Tibial nerve (tissue), 4 donors: ENCODE measurements around the gene MLPH. TPM values are rescaled to one million over a fixed set of nuclear protein-coding genes. Genes with fewer than 3 reads are reported as not detected.
A peak's percentile ranks its signal among the peaks of the same experiment; 100 is the strongest.

Source experiments
- DNase-seq, 2 donors: peaks; one replicate each; pipeline ENCODE4 v3.0.0-alpha.2; 2019; ENCODE audit warnings: low spot score in 2 of 2
- H3K27ac ChIP-seq, 4 donors: fragments of 200-600 bp; sonication (generic) in 3 of 4; one replicate each; pipeline ENCODE4 v1.5.1; 2017 to 2019; ENCODE audit warnings: mild to moderate bottlenecking in 1 of 4
- H3K27me3 ChIP-seq, 2 donors: fragments of 200-600 bp; sonication (generic) in 1 of 2; one replicate each; pipeline versions ENCODE4 v1.5.1 to v1.6.0; 2017 to 2019
- H3K36me3 ChIP-seq, 3 donors: fragments of 200-600 bp; sonication (generic); one replicate each; pipeline ENCODE4 v1.5.1; 2018 to 2019
- H3K4me1 ChIP-seq, 4 donors: fragments of 200-600 bp; sonication (generic) in 3 of 4; one replicate each; pipeline ENCODE4 v1.5.1; 2017 to 2019
- H3K4me3 ChIP-seq, 4 donors: fragments of 200-600 bp; sonication (generic) in 3 of 4; one replicate each; pipeline ENCODE4 v1.5.1; 2017 to 2019; ENCODE audit warnings: mild to moderate bottlenecking in 1 of 4, moderate library complexity in 1 of 4
- H3K9me3 ChIP-seq, 4 donors: fragments of 200-600 bp; sonication (generic) in 3 of 4; one replicate each; pipeline ENCODE4 v1.5.1; 2017 to 2019
- CTCF ChIP-seq, 5 experiments: fragments of 200-600 bp in 3 of 5; fragments of 450-650 bp in 2 of 5; sonication (generic) in 3 of 5; IDR thresholded peaks; one replicate each; pipeline ENCODE4 v1.5.1; 2016 to 2019; ENCODE audit warnings: antibody characterized with exemption in 5 of 5, mild to moderate bottlenecking in 3 of 5, moderate library complexity in 2 of 5
- EP300 ChIP-seq, 2 donors: sonication (generic); formaldehyde crosslinking; IDR thresholded peaks; one replicate each; pipeline ENCODE4 v1.6.1; 2017; ENCODE audit warnings: antibody characterized with exemption in 2 of 2, mild to moderate bottlenecking in 1 of 2
- POLR2A ChIP-seq, 2 donors: fragments of 450-650 bp; IDR thresholded peaks; one replicate each; pipeline ENCODE4 v1.6.1; 2017; ENCODE audit warnings: antibody characterized with exemption in 2 of 2, mild to moderate bottlenecking in 2 of 2, moderate library complexity in 2 of 2
- WGBS, 2 donors: methylation state at CpG; one replicate each; pipeline ENCODE4 v1.1.5; 2018; 5-methylcytosine and 5-hydroxymethylcytosine counted together
- total RNA-seq, 4 donors: library from RNA; depleted of rRNA; stranded (reverse); fragments of >200 nt; gene quantifications; one replicate each; pipeline ENCODE4 v1.1.0, GENCODE V29; 2016

The MLPH gene
- total RNA-seq, 4 donors from 2014 or later, result 41.4 to 108 (median 62.1) TPM

GRCh38 chr2:237577956-237578870 is 91.2 kb downstream of the MLPH start:
- DNase-seq, result no peak
- WGBS, 2 donors, result 81 to 89% methylated on average over 25 to 26 of the region's 26 CpGs

GRCh38 chr2:237581326-237581725 is 94.3 kb downstream of the MLPH start:
- peaks cover 0 to 14% (median 3%) of the 10 kb centered on the region in 4 donors for H3K4me1 ChIP-seq
- 82 to 85% methylated on average over 6 of the region's 6 CpGs for WGBS, 2 donors
- no peaks in the 10 kb centered on the region for H3K27me3 ChIP-seq
- TF ChIP-seq POLR2A (IDR thresholded peaks at IDR 0.05) (no peak), CTCF (IDR thresholded peaks at IDR 0.05) (no peak), EP300 (IDR thresholded peaks at IDR 0.05) (no peak)
- H3K9me3 ChIP-seq, result no peaks in the 10 kb centered on the region
- no peaks in the 10 kb centered on the region for H3K36me3 ChIP-seq
- DNase-seq, result no peak
- no peak overlapping the region for H3K4me3 ChIP-seq
- peak overlapping the region in 1 of 4 donors; percentile 68 for H3K27ac ChIP-seq

More at GRCh38 chr2:237577956-237578870, 91.2 kb downstream of the MLPH start:
- Histone ChIP-seq H3K27ac (no peak overlapping the region), H3K4me1 (peaks cover 0 to 14% (median 3%) of the 10 kb centered on the region in 4 donors), H3K9me3 (no peaks in the 10 kb centered on the region), H3K4me3 (no peak overlapping the region), H3K36me3 (no peaks in the 10 kb centered on the region), H3K27me3 (no peaks in the 10 kb centered on the region)
- TF ChIP-seq EP300 (IDR thresholded peaks at IDR 0.05), result no peak
- TF ChIP-seq CTCF (IDR thresholded peaks at IDR 0.05), result no peak
- TF ChIP-seq POLR2A (IDR thresholded peaks at IDR 0.05), result no peak

- peak overlapping the region in 1 of 4 donors; percentile 16 for H3K4me3 ChIP-seq
- H3K27ac ChIP-seq, result peak overlapping the region in 1 of 4 donors; percentile 68
- no peaks in the 10 kb centered on the region for H3K9me3 ChIP-seq
- DNase-seq, result peak; percentile 66 to 70
- H3K27me3 ChIP-seq, result no peaks in the 10 kb centered on the region
- 12 to 22% methylated on average over 17 to 21 of the region's 25 CpGs for WGBS, 2 donors
- TF ChIP-seq CTCF (IDR thresholded peaks at IDR 0.05) (peak; percentile 17 to 71 (median 38)), EP300 (IDR thresholded peaks at IDR 0.05) (no peak)
- no peaks in the 10 kb centered on the region for H3K36me3 ChIP-seq
- peaks cover 0 to 14% (median 3%) of the 10 kb centered on the region in 4 donors for H3K4me1 ChIP-seq
Measured at GRCh38 chr2:237581751-237582746, 95.0 kb downstream of the MLPH start.

GRCh38 chr2:237583385-237584295 is 96.6 kb downstream of the MLPH start:
- Histone ChIP-seq H3K4me1 (peaks cover 0 to 14% (median 3%) of the 10 kb centered on the region in 4 donors), H3K36me3 (no peaks in the 10 kb centered on the region), H3K27me3 (no peaks in the 10 kb centered on the region), H3K9me3 (peaks cover 0 to 6% (median 0%) of the 10 kb centered on the region in 4 donors), H3K4me3 (no peak overlapping the region), H3K27ac (no peak overlapping the region)
- WGBS, 2 donors, result 72 to 77% methylated on average over 19 of the region's 19 CpGs
- DNase-seq, result no peak
- TF ChIP-seq CTCF (IDR thresholded peaks at IDR 0.05) (no peak), POLR2A (IDR thresholded peaks at IDR 0.05) (no peak), EP300 (IDR thresholded peaks at IDR 0.05) (no peak)
